ENCODE measurements around the gene ITM2B. TPM values are rescaled to one million over a fixed set of nuclear protein-coding genes. Genes with fewer than 3 reads are reported as not detected.

ITM2B gene
- total RNA-seq, 2 experiments from 2014 or later = 305 to 323 TPM

- no peak overlapping the region for H3K27ac ChIP-seq (ENCODE audit: low read depth in 1 of 2, low read length in 2 of 2)
- DNase-seq = no peak
- peaks cover 8% of the 10 kb centered on the region for H3K36me3 ChIP-seq (ENCODE audit: insufficient read depth, low read length)
- H3K4me1 ChIP-seq (ENCODE audit: insufficient read depth, low read length) = peaks cover 15% of the 10 kb centered on the region
- H3K9me3 Mint-ChIP-seq = no peaks in the 10 kb centered on the region
- H3K9me3 ChIP-seq (ENCODE audit: control insufficient read depth in 1 of 2, insufficient read depth in 1 of 2, low read length in 2 of 2) = no peaks in the 10 kb centered on the region
- peaks cover 54% of the 10 kb centered on the region for H3K4me1 Mint-ChIP-seq (ENCODE audit: low read depth)
- H3K27ac Mint-ChIP-seq = peak overlapping the region; percentile 97
- ChIA-PET CTCF (no interaction called here), POLR2A (interaction anchor here (1.0 to 3.2 kb wide), 4 partner anchors 10 to 193 kb away, joined by 3 to 157 read pairs (median 82); no protein-coding TSS in a partner anchor)
- no peaks in the 10 kb centered on the region for H3K27me3 ChIP-seq (ENCODE audit: control insufficient read depth in 1 of 2, insufficient read depth in 2 of 2, low read length in 2 of 2)
- TF ChIP-seq CTCF (IDR thresholded peaks at IDR 0.05) = no peak
- H3K4me3 ChIP-seq (ENCODE audit: low read length) = no peak overlapping the region
- H3K27me3 Mint-ChIP-seq = no peaks in the 10 kb centered on the region
- H3K36me3 Mint-ChIP-seq (ENCODE audit: low read depth) = peaks cover 33% of the 10 kb centered on the region
- intact Hi-C loops (cut with DNase I, micrococcal nuclease) = loop anchor here in 1 of 2 experiments (10.0 kb wide), 1 partner anchor 354 kb away; no protein-coding TSS in a partner anchor
- H3K4me3 Mint-ChIP-seq = peak overlapping the region; percentile 98
- ATAC-seq (ENCODE audit: poor library complexity) = no peak
Observed at GRCh38 chr13:48231080-48231479, 1.9 kb upstream of the ITM2B start.

DNA sequence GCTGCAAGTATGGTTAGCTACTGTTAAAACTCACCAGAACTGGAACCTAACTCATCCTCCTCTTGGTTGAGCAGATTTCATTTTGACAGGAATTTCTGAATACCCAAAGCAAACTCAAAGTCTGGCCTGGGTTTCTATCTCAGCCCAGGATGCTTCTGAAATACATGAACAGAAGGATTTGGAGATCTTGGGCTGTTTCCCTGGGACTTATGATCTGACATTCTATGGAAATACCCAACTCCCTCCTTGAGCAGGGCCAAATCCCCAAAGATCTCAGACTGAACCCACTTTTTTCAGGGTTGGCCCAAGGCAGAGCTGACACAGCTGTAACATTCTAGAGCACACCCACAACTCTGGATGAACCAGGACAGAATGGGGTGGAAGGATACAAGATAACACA, 1.1 kb upstream of the ITM2B start:
- Histone ChIP-seq H3K9me3 (ENCODE audit: control insufficient read depth in 1 of 2, insufficient read depth in 1 of 2, low read length in 2 of 2) (no peaks in the 10 kb centered on the region), H3K27me3 (ENCODE audit: control insufficient read depth in 1 of 2, insufficient read depth in 2 of 2, low read length in 2 of 2) (no peaks in the 10 kb centered on the region), H3K4me3 (ENCODE audit: low read length) (peak overlapping the region; percentile 93), H3K36me3 (ENCODE audit: insufficient read depth, low read length) (peaks cover 17% of the 10 kb centered on the region), H3K27ac (ENCODE audit: low read depth in 1 of 2, low read length in 2 of 2) (peak overlapping the region; percentile 17 to 95), H3K4me1 (ENCODE audit: insufficient read depth, low read length) (peaks cover 19% of the 10 kb centered on the region)
- ChIA-PET CTCF (interaction anchor here (0.8 to 2.4 kb wide), 6 partner anchors 25 to 137 kb away, joined by 3 to 12 read pairs (median 6); partner anchors contain the start of gene MED4), POLR2A (interaction anchor here (1.0 to 3.2 kb wide), 24 partner anchors 7 to 301 kb away, joined by 3 to 157 read pairs (median 10); partner anchors contain the start of genes MED4, NUDT15, RB1 and RCBTB2)
- H3K27ac Mint-ChIP-seq = peak overlapping the region; percentile 97
- peak overlapping the region; percentile 98 for H3K4me3 Mint-ChIP-seq
- intact Hi-C loops (cut with DNase I, micrococcal nuclease) = loop anchor here (1.0 to 10.0 kb wide), 4 partner anchors 10 to 353 kb away; partner anchors contain the start of gene RB1 (in 2 of the 2)
- H3K9me3 Mint-ChIP-seq = no peaks in the 10 kb centered on the region
- ATAC-seq (ENCODE audit: poor library complexity) = no peak
- H3K27me3 Mint-ChIP-seq = no peaks in the 10 kb centered on the region
- peaks cover 41% of the 10 kb centered on the region for H3K36me3 Mint-ChIP-seq (ENCODE audit: low read depth)
- no peak for DNase-seq
- TF ChIP-seq CTCF (IDR thresholded peaks at IDR 0.05) = no peak
- H3K4me1 Mint-ChIP-seq (ENCODE audit: low read depth) = peaks cover 62% of the 10 kb centered on the region

DNA sequence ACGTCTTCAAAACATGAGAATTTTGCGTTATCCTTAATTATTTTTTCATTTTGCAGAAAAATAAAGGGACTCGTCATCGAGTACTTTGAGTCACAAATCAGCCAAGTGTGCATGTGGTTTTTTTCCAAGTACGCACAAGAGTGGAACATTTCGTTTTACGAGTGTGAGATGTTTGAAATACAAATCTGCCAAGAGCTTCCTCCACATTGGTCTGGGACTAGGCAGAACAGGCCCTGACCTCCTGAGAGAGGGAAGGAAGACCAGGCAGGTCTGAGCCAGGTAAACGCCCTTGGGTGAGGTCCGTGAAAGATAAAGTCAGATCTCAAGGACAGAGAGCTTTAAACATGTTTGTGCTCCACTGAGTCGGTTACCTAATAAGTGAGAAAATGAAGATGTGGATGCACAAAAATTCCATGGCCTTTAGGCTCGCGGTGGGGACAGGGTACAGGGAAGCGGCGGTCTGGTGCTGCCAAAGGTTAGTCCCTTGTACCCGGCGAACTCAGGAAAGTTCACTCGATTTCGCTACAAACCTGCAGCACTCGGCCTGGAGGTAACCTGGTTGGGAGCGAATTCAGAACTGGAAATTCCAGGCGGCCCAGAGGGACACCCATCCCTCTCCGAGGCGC, 473 bp upstream of the ITM2B start:
- peaks cover 22% of the 10 kb centered on the region for H3K4me1 ChIP-seq (ENCODE audit: insufficient read depth, low read length)

More for the DNA sequence above, 473 bp upstream of the ITM2B start:
- H3K4me1 Mint-ChIP-seq (ENCODE audit: low read depth) = peaks cover 68% of the 10 kb centered on the region
- Histone ChIP-seq H3K9me3 (ENCODE audit: control insufficient read depth in 1 of 2, insufficient read depth in 1 of 2, low read length in 2 of 2) (no peaks in the 10 kb centered on the region), H3K4me3 (ENCODE audit: low read length) (peak overlapping the region; percentile 93), H3K27ac (ENCODE audit: low read depth in 1 of 2, low read length in 2 of 2) (peak overlapping the region; percentile 56 to 95), H3K27me3 (ENCODE audit: control insufficient read depth in 1 of 2, insufficient read depth in 2 of 2, low read length in 2 of 2) (no peaks in the 10 kb centered on the region), H3K36me3 (ENCODE audit: insufficient read depth, low read length) (peaks cover 21% of the 10 kb centered on the region)
- peak; percentile 12 for ATAC-seq (ENCODE audit: poor library complexity)
- H3K4me3 Mint-ChIP-seq = peak overlapping the region; percentile 98
- ChIA-PET POLR2A (interaction anchor here (0.8 to 3.2 kb wide), 34 partner anchors 8 to 1212 kb away, joined by 3 to 157 read pairs (median 6); partner anchors contain the start of genes CAB39L, FNDC3A, MED4 and NUDT15), CTCF (interaction anchor here (0.8 to 2.4 kb wide), 7 partner anchors 24 to 138 kb away, joined by 3 to 12 read pairs (median 6); partner anchors contain the start of gene MED4)
- TF ChIP-seq CTCF (IDR thresholded peaks at IDR 0.05) = no peak
- DNase-seq = no peak
- peaks cover 47% of the 10 kb centered on the region for H3K36me3 Mint-ChIP-seq (ENCODE audit: low read depth)
- peak overlapping the region; percentile 97 for H3K27ac Mint-ChIP-seq
- H3K27me3 Mint-ChIP-seq = no peaks in the 10 kb centered on the region
- H3K9me3 Mint-ChIP-seq = no peaks in the 10 kb centered on the region
- intact Hi-C loops (cut with DNase I, micrococcal nuclease) = loop anchor here (1.0 to 10.0 kb wide), 7 partner anchors 10 to 352 kb away; partner anchors contain the start of genes RB1 (in 2 of the 2) and MED4 (in 1 of the 2)

Data from CD4-positive, alpha-beta T cell (primary cell).